ENCODE measurements around the gene YTHDF1.

YTHDF1 gene

GRCh38 chr20:63219447-63219821 is 3.5 kb upstream of the YTHDF1 start:
- no peak overlapping the region for H3K27ac ChIP-seq (ENCODE audit: low read length, poor library complexity, severe bottlenecking)
- H2AFZ ChIP-seq (ENCODE audit: low read depth, low read length), result no peak overlapping the region
- peaks cover 34% of the 10 kb centered on the region for H3K4me1 ChIP-seq (ENCODE audit: control insufficient read depth, insufficient read depth, low read depth, low read length)
- no peak overlapping the region for H2BK15ac ChIP-seq (ENCODE audit: low read depth, poor library complexity, severe bottlenecking)
- no peak overlapping the region for H3K23ac ChIP-seq (ENCODE audit: low read length in 2 of 2)
- no peak overlapping the region for H3K4me2 ChIP-seq (ENCODE audit: low read length, poor library complexity, severe bottlenecking)
- H2BK5ac ChIP-seq (ENCODE audit: low read depth, low read length, poor library complexity, severe bottlenecking), result no peak overlapping the region
- H4K8ac ChIP-seq (ENCODE audit: low read length), result no peak overlapping the region
- no peak overlapping the region for H2BK12ac ChIP-seq (ENCODE audit: low read length in 2 of 2)
- H3K4me3 ChIP-seq (ENCODE audit: insufficient read depth in 1 of 2, low read depth in 1 of 2, low read length in 2 of 2), result no peak overlapping the region
- H3K79me1 ChIP-seq (replicated peaks; ENCODE audit: low read length, poor library complexity, severe bottlenecking), result no peaks in the 10 kb centered on the region
- H3K9me3 ChIP-seq (ENCODE audit: control insufficient read depth, low read length), result no peaks in the 10 kb centered on the region
- H4K91ac ChIP-seq (ENCODE audit: low read length), result no peak overlapping the region
- H3K14ac ChIP-seq (ENCODE audit: low read length in 2 of 2), result no peak overlapping the region
- H3K18ac ChIP-seq (ENCODE audit: low read depth in 1 of 2, low read length in 2 of 2), result no peak overlapping the region
- peaks cover 22 to 46% of the 10 kb centered on the region in 2 experiments for H3K27me3 ChIP-seq (ENCODE audit: control insufficient read depth in 1 of 2, insufficient read depth in 1 of 2, low read length in 2 of 2)
- H2BK120ac ChIP-seq (ENCODE audit: low read depth, low read length), result no peak overlapping the region
- H3K4ac ChIP-seq (ENCODE audit: low read depth in 1 of 2, low read length in 2 of 2), result no peak overlapping the region
- peaks cover 0 to 3% of the 10 kb centered on the region in 2 experiments for H3K36me3 ChIP-seq (ENCODE audit: control insufficient read depth in 1 of 2, insufficient read depth in 2 of 2, low read depth in 1 of 2, low read length in 2 of 2)
- no peak for DNase-seq
- 88% methylated on average over 8 of the region's 8 CpGs for whole genome bisulfite sequencing
- H3K9ac ChIP-seq (ENCODE audit: low read length), result no peak overlapping the region
- H2AK5ac ChIP-seq (ENCODE audit: low read length, severe bottlenecking), result peak overlapping the region; percentile 20

GRCh38 chr20:63218701-63219446 is 2.9 kb upstream of the YTHDF1 start:
- Histone ChIP-seq H2AK5ac (ENCODE audit: low read length, severe bottlenecking) (peak overlapping the region; percentile 16), H3K4me2 (ENCODE audit: low read length, poor library complexity, severe bottlenecking) (no peak overlapping the region)
- whole genome bisulfite sequencing, result 86% methylated on average over 12 of the region's 13 CpGs

DNA sequence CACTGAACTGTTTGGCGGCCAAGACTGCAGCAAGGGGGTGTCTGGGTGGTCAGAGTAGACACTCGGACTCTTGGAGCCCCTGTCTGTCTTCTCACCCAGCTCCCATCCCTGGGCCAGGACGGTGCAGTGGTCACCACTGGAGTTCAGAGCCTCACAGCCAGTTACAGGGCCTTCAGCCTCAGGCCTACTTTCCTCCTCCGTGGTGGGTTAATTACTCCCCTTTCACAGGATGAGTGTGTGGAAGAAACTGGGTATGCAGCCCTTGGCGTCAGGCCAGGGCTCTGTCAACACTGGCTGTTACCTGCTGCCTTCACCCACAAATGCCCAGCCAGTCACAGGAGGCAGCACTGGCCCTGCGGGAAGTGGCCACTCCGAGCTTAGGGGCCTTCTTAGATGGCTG is 1.8 kb upstream of the YTHDF1 start:
- Histone ChIP-seq H4K91ac (ENCODE audit: low read length) (peak overlapping the region; percentile 2), H3K27ac (ENCODE audit: low read length, poor library complexity, severe bottlenecking) (no peak overlapping the region), H3K9me3 (ENCODE audit: control insufficient read depth, low read length) (no peaks in the 10 kb centered on the region), H4K8ac (ENCODE audit: low read length) (no peak overlapping the region), H2BK12ac (ENCODE audit: low read length in 2 of 2) (peak overlapping the region in 1 of 2 experiments; percentile 17), H3K9ac (ENCODE audit: low read length) (no peak overlapping the region), H3K4me3 (ENCODE audit: insufficient read depth in 1 of 2, low read depth in 1 of 2, low read length in 2 of 2) (no peak overlapping the region), H3K4me2 (ENCODE audit: low read length, poor library complexity, severe bottlenecking) (no peak overlapping the region), H3K27me3 (ENCODE audit: control insufficient read depth in 1 of 2, insufficient read depth in 1 of 2, low read length in 2 of 2) (peaks cover 22 to 37% of the 10 kb centered on the region in 2 experiments), H2AK5ac (ENCODE audit: low read length, severe bottlenecking) (peak overlapping the region; percentile 76), H3K4ac (ENCODE audit: low read depth in 1 of 2, low read length in 2 of 2) (no peak overlapping the region), H3K18ac (ENCODE audit: low read depth in 1 of 2, low read length in 2 of 2) (no peak overlapping the region), H3K79me1 (replicated peaks; ENCODE audit: low read length, poor library complexity, severe bottlenecking) (peaks cover 4% of the 10 kb centered on the region), H3K14ac (ENCODE audit: low read length in 2 of 2) (no peak overlapping the region), H2BK5ac (ENCODE audit: low read depth, low read length, poor library complexity, severe bottlenecking) (no peak overlapping the region), H3K23ac (ENCODE audit: low read length in 2 of 2) (no peak overlapping the region), H2AFZ (ENCODE audit: low read depth, low read length) (no peak overlapping the region), H2BK15ac (ENCODE audit: low read depth, poor library complexity, severe bottlenecking) (no peak overlapping the region), H3K4me1 (ENCODE audit: control insufficient read depth, insufficient read depth, low read depth, low read length) (peaks cover 27% of the 10 kb centered on the region), H2BK120ac (ENCODE audit: low read depth, low read length) (no peak overlapping the region), H3K36me3 (ENCODE audit: control insufficient read depth in 1 of 2, insufficient read depth in 2 of 2, low read depth in 1 of 2, low read length in 2 of 2) (peaks cover 8 to 20% of the 10 kb centered on the region in 2 experiments)
- DNase-seq, result no peak
- WGBS, result 86% methylated on average over 7 of the region's 7 CpGs

More at GRCh38 chr20:63218701-63219446, 2.9 kb upstream of the YTHDF1 start:
- H3K27ac ChIP-seq (ENCODE audit: low read length, poor library complexity, severe bottlenecking), result no peak overlapping the region
- H3K14ac ChIP-seq (ENCODE audit: low read length in 2 of 2), result no peak overlapping the region
- no peak for DNase-seq
- no peak overlapping the region for H3K4me3 ChIP-seq (ENCODE audit: insufficient read depth in 1 of 2, low read depth in 1 of 2, low read length in 2 of 2)
- H2BK120ac ChIP-seq (ENCODE audit: low read depth, low read length), result no peak overlapping the region
- H2BK12ac ChIP-seq (ENCODE audit: low read length in 2 of 2), result no peak overlapping the region
- no peak overlapping the region for H2BK5ac ChIP-seq (ENCODE audit: low read depth, low read length, poor library complexity, severe bottlenecking)
- no peaks in the 10 kb centered on the region for H3K9me3 ChIP-seq (ENCODE audit: control insufficient read depth, low read length)
- H2BK15ac ChIP-seq (ENCODE audit: low read depth, poor library complexity, severe bottlenecking), result no peak overlapping the region
- H4K8ac ChIP-seq (ENCODE audit: low read length), result no peak overlapping the region
- no peak overlapping the region for H4K91ac ChIP-seq (ENCODE audit: low read length)
- no peak overlapping the region for H3K18ac ChIP-seq (ENCODE audit: low read depth in 1 of 2, low read length in 2 of 2)
- H2AFZ ChIP-seq (ENCODE audit: low read depth, low read length), result no peak overlapping the region
- H3K36me3 ChIP-seq (ENCODE audit: control insufficient read depth in 1 of 2, insufficient read depth in 2 of 2, low read depth in 1 of 2, low read length in 2 of 2), result peaks cover 0 to 8% of the 10 kb centered on the region in 2 experiments
- H3K27me3 ChIP-seq (ENCODE audit: control insufficient read depth in 1 of 2, insufficient read depth in 1 of 2, low read length in 2 of 2), result peaks cover 22 to 45% of the 10 kb centered on the region in 2 experiments
- no peak overlapping the region for H3K23ac ChIP-seq (ENCODE audit: low read length in 2 of 2)
- no peak overlapping the region for H3K4ac ChIP-seq (ENCODE audit: low read depth in 1 of 2, low read length in 2 of 2)
- H3K9ac ChIP-seq (ENCODE audit: low read length), result no peak overlapping the region
- no peaks in the 10 kb centered on the region for H3K79me1 ChIP-seq (replicated peaks; ENCODE audit: low read length, poor library complexity, severe bottlenecking)
- peaks cover 28% of the 10 kb centered on the region for H3K4me1 ChIP-seq (ENCODE audit: control insufficient read depth, insufficient read depth, low read depth, low read length)

GRCh38 chr20:63216849-63217471 is 1.0 kb upstream of the YTHDF1 start:
- peaks cover 22 to 30% of the 10 kb centered on the region in 2 experiments for H3K27me3 ChIP-seq (ENCODE audit: control insufficient read depth in 1 of 2, insufficient read depth in 1 of 2, low read length in 2 of 2)
- no peak overlapping the region for H3K14ac ChIP-seq (ENCODE audit: low read length in 2 of 2)
- peaks cover 6% of the 10 kb centered on the region for H3K79me1 ChIP-seq (replicated peaks; ENCODE audit: low read length, poor library complexity, severe bottlenecking)
- peaks cover 28% of the 10 kb centered on the region for H3K4me1 ChIP-seq (ENCODE audit: control insufficient read depth, insufficient read depth, low read depth, low read length)
- H3K18ac ChIP-seq (ENCODE audit: low read depth in 1 of 2, low read length in 2 of 2), result peak overlapping the region; percentile 91 to 96
- H2AFZ ChIP-seq (ENCODE audit: low read depth, low read length), result peak overlapping the region; percentile 97
- H4K91ac ChIP-seq (ENCODE audit: low read length), result peak overlapping the region; percentile 3
- DNase-seq, result no peak
- 84% methylated on average over 13 of the region's 13 CpGs for WGBS
- H3K36me3 ChIP-seq (ENCODE audit: control insufficient read depth in 1 of 2, insufficient read depth in 2 of 2, low read depth in 1 of 2, low read length in 2 of 2), result peaks cover 16 to 28% of the 10 kb centered on the region in 2 experiments
- H3K27ac ChIP-seq (ENCODE audit: low read length, poor library complexity, severe bottlenecking), result peak overlapping the region; percentile 15
- H4K8ac ChIP-seq (ENCODE audit: low read length), result peak overlapping the region; percentile 97
- H2BK5ac ChIP-seq (ENCODE audit: low read depth, low read length, poor library complexity, severe bottlenecking), result no peak overlapping the region
- H2BK12ac ChIP-seq (ENCODE audit: low read length in 2 of 2), result peak overlapping the region; percentile 40 to 61
- H3K9ac ChIP-seq (ENCODE audit: low read length), result peak overlapping the region; percentile 88
- peak overlapping the region; percentile 94 for H2BK120ac ChIP-seq (ENCODE audit: low read depth, low read length)
- H3K4me3 ChIP-seq (ENCODE audit: insufficient read depth in 1 of 2, low read depth in 1 of 2, low read length in 2 of 2), result peak overlapping the region in 1 of 2 experiments; percentile 87
- peak overlapping the region; percentile 75 to 90 for H3K4ac ChIP-seq (ENCODE audit: low read depth in 1 of 2, low read length in 2 of 2)
- H3K4me2 ChIP-seq (ENCODE audit: low read length, poor library complexity, severe bottlenecking), result peak overlapping the region; percentile 91
- peak overlapping the region; percentile 76 for H2AK5ac ChIP-seq (ENCODE audit: low read length, severe bottlenecking)
- no peak overlapping the region for H3K23ac ChIP-seq (ENCODE audit: low read length in 2 of 2)
- peak overlapping the region; percentile 15 for H2BK15ac ChIP-seq (ENCODE audit: low read depth, poor library complexity, severe bottlenecking)
- H3K9me3 ChIP-seq (ENCODE audit: control insufficient read depth, low read length), result no peaks in the 10 kb centered on the region

Data from mesenchymal stem cell (in vitro differentiated cells and primary cell).